Activated naive CD4-positive, alpha-beta T cell treated with anti-CD3 and anti-CD28 coated beads for 36 hours (primary cell): Measurements from ENCODE around the gene CDH2. TPM values are rescaled to one million over a fixed set of nuclear protein-coding genes. Genes with fewer than 3 reads are reported as not detected.

Source experiments
- CTCF ChIA-PET: fragments of 350-600 bp; sonication (Branson Sonifier 250); formaldehyde crosslinking; loops from one replicate; lab custom pipeline; 2021; ENCODE audit warnings: antibody characterized with exemption; lab: Charles Lee
- DNase-seq: peaks from one replicate; pipeline ENCODE4 v3.0.0-alpha.2; 2020
- H3K27ac Mint-ChIP-seq: one replicate; pipeline ENCODE4 v1.8.0; 2021; ENCODE audit warnings: mild to moderate bottlenecking, mixed read lengths
- H3K27me3 Mint-ChIP-seq: one replicate; pipeline ENCODE4 v1.8.0; 2021; ENCODE audit warnings: low read depth, mixed read lengths
- H3K36me3 Mint-ChIP-seq: one replicate; pipeline ENCODE4 v1.8.0; 2021; ENCODE audit warnings: low read depth, mixed read lengths
- H3K4me1 Mint-ChIP-seq: one replicate; pipeline ENCODE4 v1.8.0; 2021; ENCODE audit warnings: low read depth, mixed read lengths
- H3K4me3 Mint-ChIP-seq: one replicate; pipeline ENCODE4 v1.8.0; 2021; ENCODE audit warnings: mild to moderate bottlenecking, moderate library complexity, mixed read lengths
- H3K9me3 Mint-ChIP-seq: one replicate; pipeline ENCODE4 v1.8.0; 2021; ENCODE audit warnings: mixed read lengths
- intact Hi-C: fragments of 100-400 bp; cut with micrococcal nuclease; formaldehyde crosslinking; loops from one replicate; pipeline ENCODE4 v1.15.1; 2023
- total RNA-seq, 2 experiments: library from RNA; stranded (reverse); gene quantifications; one replicate each; pipeline ENCODE4 v1.2.3, GENCODE V29; 2021

Gene CDH2
- total RNA-seq, 2 experiments from 2014 or later = not detected

DNA sequence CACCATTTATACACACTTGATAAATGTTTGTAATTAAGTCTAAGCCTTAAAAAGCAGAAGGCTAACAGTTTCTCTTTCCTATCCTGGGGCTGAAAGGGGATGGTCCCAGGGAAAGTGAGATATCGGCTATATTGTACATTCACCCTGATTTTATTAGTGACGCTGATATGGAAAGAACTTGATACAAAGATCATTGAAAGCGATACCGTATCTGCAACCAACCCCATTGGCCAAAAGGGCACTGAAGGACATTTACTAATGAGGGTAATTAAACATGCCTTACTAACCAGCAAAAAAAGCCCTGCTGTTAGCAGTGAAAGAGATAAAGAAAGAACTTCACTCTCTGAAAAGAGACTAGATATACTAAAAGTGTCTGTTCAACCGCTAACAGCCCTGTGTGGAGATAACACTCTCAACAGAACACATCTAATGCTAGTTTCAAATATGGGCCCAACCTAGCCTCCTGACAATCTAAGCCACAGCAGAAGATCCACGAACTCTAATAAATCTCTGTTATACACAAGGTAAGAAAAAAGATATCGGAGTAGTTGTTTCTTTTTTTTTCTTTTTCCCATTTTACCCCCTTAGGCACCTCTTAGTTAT lies 200.0 kb downstream of the CDH2 start:
- intact Hi-C loops = no loop called here
- Mint-ChIP-seq H3K9me3 (peaks cover 3% of the 10 kb centered on the region), H3K4me1 (no peaks in the 10 kb centered on the region), H3K36me3 (no peaks in the 10 kb centered on the region), H3K4me3 (no peak overlapping the region), H3K27me3 (no peaks in the 10 kb centered on the region), H3K27ac (no peak overlapping the region)
- no peak for DNase-seq
- CTCF ChIA-PET = no interaction called here

DNA sequence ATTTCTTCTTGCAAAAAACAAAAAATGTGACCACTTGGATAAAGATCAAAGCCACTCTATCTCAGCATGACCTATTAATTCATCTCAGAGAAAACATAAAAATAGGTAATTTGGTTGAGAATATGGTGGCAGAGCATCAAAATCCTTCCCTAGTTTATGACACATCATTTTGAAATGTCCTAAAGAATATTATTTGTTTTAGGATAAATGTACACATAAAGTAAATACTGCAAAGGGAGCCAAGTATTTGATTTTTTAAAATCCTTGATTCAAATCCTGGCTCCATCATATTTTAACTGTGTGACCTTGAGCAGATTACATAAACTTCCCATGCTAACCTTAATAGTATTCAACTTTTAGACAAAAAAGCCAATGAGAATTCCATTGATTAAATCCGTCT lies 206.6 kb downstream of the CDH2 start:
- CTCF ChIA-PET = no interaction called here
- H3K27me3 Mint-ChIP-seq = no peaks in the 10 kb centered on the region
- DNase-seq = no peak
- H3K27ac Mint-ChIP-seq = no peak overlapping the region
- intact Hi-C loops = no loop called here
- H3K36me3 Mint-ChIP-seq = no peaks in the 10 kb centered on the region
- no peaks in the 10 kb centered on the region for H3K4me1 Mint-ChIP-seq
- no peak overlapping the region for H3K4me3 Mint-ChIP-seq
- H3K9me3 Mint-ChIP-seq = peaks cover 5% of the 10 kb centered on the region

DNA sequence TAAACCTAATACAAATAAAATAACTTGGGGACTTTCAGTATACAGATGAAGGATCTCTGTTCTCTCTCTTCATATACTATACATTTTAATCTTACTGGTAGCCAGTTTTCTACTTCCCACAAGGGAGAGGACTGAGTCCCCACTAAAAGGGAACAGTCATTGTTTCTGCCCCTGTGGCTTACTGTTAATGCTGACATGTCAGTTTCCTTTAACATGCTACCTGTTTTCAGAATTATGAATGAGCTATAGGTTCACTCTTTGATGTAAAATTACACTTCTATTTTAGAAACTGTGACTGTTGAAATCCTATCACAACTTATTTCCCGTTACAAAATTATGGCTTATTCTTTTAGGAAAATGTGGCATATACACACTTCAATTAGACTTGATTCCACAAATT lies 207.7 kb downstream of the CDH2 start:
- DNase-seq = no peak
- Mint-ChIP-seq H3K4me3 (no peak overlapping the region), H3K27ac (no peak overlapping the region), H3K36me3 (no peaks in the 10 kb centered on the region), H3K9me3 (peaks cover 9% of the 10 kb centered on the region), H3K27me3 (no peaks in the 10 kb centered on the region), H3K4me1 (no peaks in the 10 kb centered on the region)
- intact Hi-C loops = no loop called here
- CTCF ChIA-PET = interaction anchor here (1.1 kb wide), 1 partner anchor 12 kb away, joined by 3 read pairs; no protein-coding TSS in a partner anchor

DNA sequence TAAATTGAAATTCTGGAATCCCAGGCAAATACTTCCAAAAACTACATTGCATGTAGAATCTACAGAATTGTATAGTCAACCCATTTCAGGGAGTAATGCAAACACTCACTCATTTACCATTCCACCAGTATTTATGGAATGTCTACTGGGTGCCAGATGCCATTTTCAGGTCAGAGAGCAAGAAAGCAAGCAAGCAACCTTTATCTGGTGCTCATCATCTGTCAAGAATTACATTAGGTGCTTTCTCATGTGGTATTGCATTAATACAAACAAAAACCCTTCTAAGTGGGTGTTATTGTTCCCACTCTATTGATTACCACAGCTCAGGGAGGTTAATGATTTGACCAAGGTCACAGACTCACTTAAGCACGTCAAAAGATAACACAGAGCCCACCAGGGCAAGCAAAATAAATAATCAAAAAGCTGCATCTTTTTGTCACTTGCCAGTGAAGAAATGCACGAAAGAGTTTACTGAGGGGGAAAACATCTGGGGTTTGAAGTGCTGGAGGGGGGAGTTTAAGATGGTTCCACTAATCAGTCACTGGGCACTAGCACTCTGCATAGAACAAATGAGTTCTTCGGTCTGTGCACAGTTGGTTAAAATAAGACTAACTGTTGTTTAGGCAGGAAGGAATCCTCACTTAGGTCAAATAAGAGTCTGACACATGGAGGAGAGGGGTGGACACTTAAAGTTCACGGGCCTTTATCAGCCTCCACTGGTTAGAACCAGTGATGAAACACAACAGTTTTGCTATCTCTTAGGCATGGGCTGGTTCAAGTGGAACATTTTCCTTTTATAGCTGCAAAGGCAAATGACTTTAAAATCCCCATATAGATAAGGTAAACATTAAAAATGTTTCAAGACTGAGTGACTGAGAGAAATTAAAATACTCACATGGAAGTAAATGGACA lies 208.8 kb downstream of the CDH2 start:
- CTCF ChIA-PET = interaction anchor here (1.1 kb wide), 1 partner anchor 11 kb away, joined by 3 read pairs; no protein-coding TSS in a partner anchor
- no peak overlapping the region for H3K4me3 Mint-ChIP-seq
- no peak overlapping the region for H3K27ac Mint-ChIP-seq
- DNase-seq = no peak
- peaks cover 11% of the 10 kb centered on the region for H3K9me3 Mint-ChIP-seq
- no peaks in the 10 kb centered on the region for H3K4me1 Mint-ChIP-seq
- no peaks in the 10 kb centered on the region for H3K36me3 Mint-ChIP-seq
- no peaks in the 10 kb centered on the region for H3K27me3 Mint-ChIP-seq
- intact Hi-C loops = no loop called here

DNA sequence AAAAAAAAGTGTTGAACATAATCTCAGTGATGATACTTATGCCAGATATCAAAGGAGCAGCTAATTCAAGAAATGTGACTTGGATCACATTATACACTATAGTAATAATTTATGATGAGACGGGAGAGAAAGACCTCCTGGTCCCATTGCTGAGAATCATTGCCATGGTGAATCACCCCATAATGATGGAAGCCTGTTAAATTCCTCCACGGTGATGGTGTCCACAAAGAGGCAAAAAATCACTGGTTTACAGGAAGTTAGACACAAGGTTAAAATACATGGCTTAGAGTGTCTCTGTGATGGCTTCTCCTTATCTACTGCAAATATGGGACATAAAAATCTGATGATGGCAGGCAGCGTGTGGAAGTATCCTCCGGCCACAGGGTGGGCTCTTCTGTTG lies 210.0 kb downstream of the CDH2 start:
- Mint-ChIP-seq H3K36me3 (no peaks in the 10 kb centered on the region), H3K9me3 (peaks cover 11% of the 10 kb centered on the region), H3K27me3 (no peaks in the 10 kb centered on the region), H3K27ac (no peak overlapping the region), H3K4me3 (no peak overlapping the region), H3K4me1 (no peaks in the 10 kb centered on the region)
- no peak for DNase-seq
- intact Hi-C loops = no loop called here
- CTCF ChIA-PET = no interaction called here

GRCh38 chr18:27964811-27965210 lies 212.1 kb downstream of the CDH2 start:
- H3K27me3 Mint-ChIP-seq = no peaks in the 10 kb centered on the region
- no peaks in the 10 kb centered on the region for H3K36me3 Mint-ChIP-seq
- intact Hi-C loops = no loop called here
- no peak overlapping the region for H3K4me3 Mint-ChIP-seq
- peaks cover 8% of the 10 kb centered on the region for H3K9me3 Mint-ChIP-seq
- CTCF ChIA-PET = no interaction called here
- H3K4me1 Mint-ChIP-seq = no peaks in the 10 kb centered on the region
- no peak overlapping the region for H3K27ac Mint-ChIP-seq
- no peak for DNase-seq

DNA sequence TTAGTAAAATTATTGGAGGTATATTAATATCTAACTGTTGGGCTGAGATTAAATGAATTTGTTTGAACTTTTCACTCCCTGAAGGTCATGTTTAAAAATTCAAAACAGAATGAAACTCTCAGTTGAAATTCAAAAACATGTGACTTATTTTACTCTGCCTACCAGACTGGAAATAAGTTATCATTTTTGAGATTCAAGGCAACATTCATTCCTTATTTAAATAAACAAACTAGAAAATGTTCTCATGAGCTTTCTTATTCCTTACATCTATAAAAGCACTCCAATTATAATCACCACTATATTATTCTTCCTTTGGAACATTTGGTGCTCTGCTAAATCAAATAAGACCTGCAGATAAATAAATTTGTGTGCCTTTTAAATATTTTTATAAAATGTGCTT lies 217.8 kb downstream of the CDH2 start:
- DNase-seq = no peak
- intact Hi-C loops = no loop called here
- Mint-ChIP-seq H3K27ac (no peak overlapping the region), H3K27me3 (no peaks in the 10 kb centered on the region), H3K4me1 (no peaks in the 10 kb centered on the region), H3K4me3 (no peak overlapping the region), H3K9me3 (peaks cover 3% of the 10 kb centered on the region), H3K36me3 (no peaks in the 10 kb centered on the region)
- CTCF ChIA-PET = no interaction called here

GRCh38 chr18:27956001-27956640 lies 220.8 kb downstream of the CDH2 start:
- Mint-ChIP-seq H3K27ac (no peak overlapping the region), H3K4me3 (no peak overlapping the region), H3K27me3 (no peaks in the 10 kb centered on the region), H3K9me3 (peaks cover 2% of the 10 kb centered on the region), H3K36me3 (no peaks in the 10 kb centered on the region), H3K4me1 (no peaks in the 10 kb centered on the region)
- intact Hi-C loops = no loop called here
- CTCF ChIA-PET = no interaction called here
- no peak for DNase-seq

- H3K4me1 Mint-ChIP-seq = no peaks in the 10 kb centered on the region
- peaks cover 2% of the 10 kb centered on the region for H3K9me3 Mint-ChIP-seq
- intact Hi-C loops = no loop called here
- no peak overlapping the region for H3K4me3 Mint-ChIP-seq
- no peak for DNase-seq
- CTCF ChIA-PET = no interaction called here
- H3K36me3 Mint-ChIP-seq = no peaks in the 10 kb centered on the region
- H3K27me3 Mint-ChIP-seq = no peaks in the 10 kb centered on the region
- H3K27ac Mint-ChIP-seq = no peak overlapping the region
Observed at GRCh38 chr18:27954226-27954625, 222.7 kb downstream of the CDH2 start.

GRCh38 chr18:27952741-27953140 lies 224.2 kb downstream of the CDH2 start:
- Mint-ChIP-seq H3K27me3 (no peaks in the 10 kb centered on the region), H3K4me3 (no peak overlapping the region), H3K9me3 (peaks cover 2% of the 10 kb centered on the region), H3K4me1 (no peaks in the 10 kb centered on the region), H3K36me3 (no peaks in the 10 kb centered on the region), H3K27ac (no peak overlapping the region)
- intact Hi-C loops = no loop called here
- no peak for DNase-seq
- CTCF ChIA-PET = interaction anchor here (0.5 kb wide), 1 partner anchor 1052 kb away, joined by 3 read pairs; no protein-coding TSS in a partner anchor

DNA sequence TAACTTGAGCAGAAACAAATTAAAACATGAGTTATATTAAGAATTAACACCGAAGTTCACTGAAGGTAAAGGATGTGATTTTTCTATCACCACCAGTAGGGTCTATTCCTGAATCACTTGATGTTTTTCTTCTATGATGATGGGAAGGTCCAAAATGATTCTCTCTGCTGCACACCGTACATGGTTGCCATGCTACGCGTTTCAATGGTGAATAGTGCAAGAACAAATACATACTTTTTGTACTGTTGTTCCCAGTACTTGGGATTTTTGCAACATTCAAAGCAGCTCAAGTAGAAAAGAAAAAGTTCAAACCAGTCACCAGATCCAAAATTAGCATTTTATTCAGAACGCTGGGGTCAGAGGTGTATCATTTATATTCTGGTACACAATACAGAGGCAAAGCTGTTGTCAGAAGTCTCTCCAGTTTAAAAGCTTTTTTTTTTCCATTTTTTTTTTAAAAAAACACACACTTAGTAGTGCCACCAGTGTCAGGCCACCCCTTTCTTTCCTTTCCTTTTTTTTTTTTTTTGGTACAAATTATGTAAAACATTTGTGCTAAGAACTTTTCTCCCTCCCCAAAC lies 226.2 kb downstream of the CDH2 start:
- Mint-ChIP-seq H3K4me1 (no peaks in the 10 kb centered on the region), H3K4me3 (no peak overlapping the region), H3K27ac (no peak overlapping the region), H3K27me3 (no peaks in the 10 kb centered on the region), H3K36me3 (no peaks in the 10 kb centered on the region), H3K9me3 (peaks cover 3% of the 10 kb centered on the region)
- DNase-seq = no peak
- intact Hi-C loops = no loop called here
- CTCF ChIA-PET = interaction anchor here (0.6 kb wide), 1 partner anchor 119 kb away, joined by 5 read pairs; no protein-coding TSS in a partner anchor

DNA sequence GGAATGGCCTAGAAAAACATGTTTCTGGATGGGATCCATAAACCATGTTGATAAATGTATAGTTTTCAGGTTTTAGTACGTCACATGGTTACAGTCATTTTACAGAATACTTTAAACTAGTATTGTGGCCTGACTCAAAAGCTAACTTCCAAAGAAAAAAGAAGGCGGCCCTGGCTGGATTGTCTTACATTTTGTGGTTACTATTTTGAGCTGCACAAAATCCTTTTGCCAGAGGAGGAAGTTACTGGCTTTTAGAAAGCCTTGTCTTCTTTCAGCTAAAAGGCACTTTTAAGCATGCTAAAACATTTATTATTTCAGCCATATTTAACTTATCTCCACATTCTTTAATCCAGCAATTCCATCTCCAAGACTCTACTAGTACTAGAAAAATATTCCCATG lies 227.9 kb downstream of the CDH2 start:
- Mint-ChIP-seq H3K4me3 (no peak overlapping the region), H3K27me3 (no peaks in the 10 kb centered on the region), H3K4me1 (no peaks in the 10 kb centered on the region), H3K9me3 (peaks cover 1% of the 10 kb centered on the region), H3K27ac (no peak overlapping the region), H3K36me3 (no peaks in the 10 kb centered on the region)
- no peak for DNase-seq
- intact Hi-C loops = no loop called here
- CTCF ChIA-PET = no interaction called here
